ENCODE measurements around the gene ELAVL2. TPM values are rescaled to one million over a fixed set of nuclear protein-coding genes. Genes with fewer than 3 reads are reported as not detected.

The ELAVL2 gene
- total and polyA plus RNA-seq, 2 of the 4 experiments (the other 2 are of a cell fraction), result 0.36 TPM; not detected in 1

GRCh38 chr9:23677446-23677845 lies 148.6 kb downstream of the ELAVL2 start:
- ATAC-seq (ENCODE audit: low read depth) (no peak), DNase-seq (no peak)
- Histone ChIP-seq H3K9me1 (ENCODE audit: insufficient read depth, low read length) (no peaks in the 10 kb centered on the region), H2AFZ (replicated peaks; ENCODE audit: low read length, poor library complexity) (no peak overlapping the region), H2BK5ac (ENCODE audit: low read depth, low read length, poor library complexity, severe bottlenecking) (no peak overlapping the region), H3K56ac (ENCODE audit: extremely low read depth, insufficient read depth, low read length) (no peak overlapping the region), H3K9ac (ENCODE audit: low read depth, low read length) (no peak overlapping the region), H3K36me3 (ENCODE audit: control insufficient read depth, insufficient read depth, low read length) (no peaks in the 10 kb centered on the region), H2AK5ac (ENCODE audit: low read depth, low read length) (no peak overlapping the region), H4K91ac (ENCODE audit: insufficient read depth, low read depth, low read length) (no peak overlapping the region), H2BK15ac (ENCODE audit: low read depth, low read length) (no peak overlapping the region), H3K4ac (ENCODE audit: low read depth, low read length) (no peak overlapping the region), H3K79me1 (ENCODE audit: low read depth in 1 of 2, low read length in 2 of 2) (no peaks in the 10 kb centered on the region), H2BK20ac (ENCODE audit: low read depth, low read length) (no peak overlapping the region), H4K8ac (ENCODE audit: low read depth in 2 of 2, low read length in 2 of 2) (no peak overlapping the region), H3K4me2 (ENCODE audit: low read depth, low read length) (no peak overlapping the region), H3K4me3 (ENCODE audit: insufficient read depth, low read depth, low read length) (no peak overlapping the region), H4K20me1 (ENCODE audit: insufficient read depth, low read length) (no peaks in the 10 kb centered on the region), H4K5ac (ENCODE audit: low read depth, low read length) (no peak overlapping the region), H3K4me1 (ENCODE audit: control insufficient read depth, insufficient read depth, low read length) (no peaks in the 10 kb centered on the region), H3K27ac (ENCODE audit: insufficient read depth, low read length) (no peak overlapping the region), H3K27me3 (ENCODE audit: control insufficient read depth, insufficient read depth, low read length) (no peaks in the 10 kb centered on the region), H3K9me3 (ENCODE audit: control insufficient read depth, insufficient read depth, low read length) (peaks cover 7% of the 10 kb centered on the region), H2BK120ac (ENCODE audit: low read depth, low read length) (no peak overlapping the region), H2AK9ac (replicated peaks; ENCODE audit: low read depth, low read length, poor library complexity) (no peak overlapping the region), H3K18ac (ENCODE audit: low read depth, low read length) (no peak overlapping the region), H3K14ac (replicated peaks; ENCODE audit: low read depth, low read length) (no peak overlapping the region), H3K23ac (ENCODE audit: low read depth, low read length) (no peak overlapping the region)
- intact Hi-C loops (cut with micrococcal nuclease) (no loop called here), in situ Hi-C loops (cut with MboI; ENCODE audit: low sequenced_read_pairs) (no loop called here), dilution Hi-C loops (cut with HindIII; ENCODE audit: low sequenced_read_pairs, unreplicated experiment) (no loop called here)
- POLR2A ChIA-PET (ENCODE audit: unreplicated experiment), result no interaction called here
- WGBS, 2 experiments (ENCODE audit: extremely low coverage in 2 of 2, insufficient read length in 1 of 2), result no CpG with 5 or more reads among the region's 3 CpGs
- no peak for TF ChIP-seq CEBPB (IDR thresholded peaks at IDR 0.05; ENCODE audit: low read depth, low read length)
- TF ChIP-seq SMC3 (IDR thresholded peaks at IDR 0.05; ENCODE audit: low read depth, low read length), result no peak
- TF ChIP-seq CTCF (conservative IDR thresholded peaks at IDR 0.05; ENCODE audit: low read depth, low read length), result no peak
- TF ChIP-seq NFE2L2 (IDR thresholded peaks at IDR 0.05; ENCODE audit: low read depth, low read length), result no peak
- no peak for TF ChIP-seq POLR2A (IDR thresholded peaks at IDR 0.05; ENCODE audit: low read depth, low read length)
- TF ChIP-seq CHD1 (IDR thresholded peaks at IDR 0.05; ENCODE audit: low read depth, low read length), result no peak
- no peak for TF ChIP-seq RCOR1 (IDR thresholded peaks at IDR 0.05; ENCODE audit: insufficient replicate concordance, low read length)
- no peak for TF ChIP-seq MAZ (IDR thresholded peaks at IDR 0.05; ENCODE audit: borderline replicate concordance, low read depth, low read length)
- no peak for TF ChIP-seq RAD21 (IDR thresholded peaks at IDR 0.05; ENCODE audit: low read length)
- CTCF ChIA-PET, result no interaction called here
- no TSS peak for BruUV-seq (replicated peaks)
